Esophagus muscularis mucosa (tissue), 4 donors: Measurements from ENCODE around the gene CYTH3. TPM values are rescaled to one million over a fixed set of nuclear protein-coding genes. Genes with fewer than 3 reads are reported as not detected.

Experiments used
- DNase-seq: peaks from one replicate; pipeline ENCODE4 v3.0.0-alpha.2; 2017; ENCODE audit errors: extremely low spot score
- H3K27ac ChIP-seq, 4 donors: fragments of 200-600 bp; sonication (generic); replicated peaks in 1 of 4; 1 replicate in 3 of 4; 2 replicates in 1 of 4; pipeline ENCODE4 v1.5.1; 2016 to 2019; ENCODE audit warnings: mild to moderate bottlenecking in 1 of 4
- H3K27me3 ChIP-seq, 4 donors: fragments of 200-600 bp; sonication (generic); one replicate each; pipeline versions ENCODE4 v1.5.1 to v1.6.0; 2016 to 2019
- H3K36me3 ChIP-seq, 4 donors: fragments of 200-600 bp; sonication (generic); one replicate each; pipeline ENCODE4 v1.5.1; 2016 to 2019
- H3K4me1 ChIP-seq, 4 donors: fragments of 200-600 bp; sonication (generic); one replicate each; pipeline ENCODE4 v1.5.1; 2016 to 2019
- H3K4me3 ChIP-seq, 4 donors: fragments of 200-600 bp; sonication (generic); 1 replicate in 2 of 4; 2 replicates in 2 of 4; pipeline ENCODE4 v1.5.1; 2016 to 2019; ENCODE audit warnings: mild to moderate bottlenecking in 4 of 4, moderate library complexity in 1 of 4
- H3K9me3 ChIP-seq, 4 donors: fragments of 200-600 bp; sonication (generic); 1 replicate in 3 of 4; 2 replicates in 1 of 4; pipeline ENCODE4 v1.5.1; 2016 to 2019
- CTCF ChIP-seq, 3 experiments: fragments of 200-600 bp in 2 of 3; fragments of 450-650 bp in 1 of 3; sonication (generic) in 2 of 3; IDR thresholded peaks; one replicate each; pipeline ENCODE4 v1.5.1; 2017 to 2019; ENCODE audit warnings: antibody characterized with exemption in 3 of 3, mild to moderate bottlenecking in 2 of 3, moderate library complexity in 1 of 3
- EP300 ChIP-seq: sonication (generic); formaldehyde crosslinking; IDR thresholded peaks from one replicate; pipeline ENCODE4 v1.6.1; 2017; ENCODE audit warnings: antibody characterized with exemption
- POLR2A ChIP-seq: fragments of 450-650 bp; IDR thresholded peaks from one replicate; pipeline ENCODE4 v1.6.1; 2017; ENCODE audit warnings: antibody characterized with exemption, moderate library complexity, mild to moderate bottlenecking, low read depth
- POLR2AphosphoS5 ChIP-seq, 2 donors: sonication (generic); formaldehyde crosslinking; IDR thresholded peaks; one replicate each; pipeline ENCODE4 v1.6.1; 2017; ENCODE audit warnings: antibody characterized with exemption in 2 of 2
- WGBS: methylation state at CpG from one replicate; pipeline ENCODE4 v1.1.5; 2018; 5-methylcytosine and 5-hydroxymethylcytosine counted together
- intact Hi-C: fragments of 100-400 bp; cut with DNase I; formaldehyde crosslinking; loops from one replicate; pipeline ENCODE4 v1.15.1; 2023
- total RNA-seq, 4 donors: library from RNA; depleted of rRNA; stranded (reverse); fragments of >200 nt; gene quantifications; one replicate each; pipeline versions ENCODE4 v1.1.0 to v1.2.1, GENCODE V29; 2016

CYTH3 gene
- total RNA-seq, 4 donors from 2014 or later: 32.0 to 64.6 (median 50.2) TPM

- DNase-seq: no peak
- WGBS: 84% methylated on average over 6 of the region's 7 CpGs
- Histone ChIP-seq H3K27me3 (no peaks in the 10 kb centered on the region), H3K36me3 (peaks cover 4 to 64% (median 47%) of the 10 kb centered on the region in 4 donors), H3K4me3 (no peak overlapping the region), H3K9me3 (no peaks in the 10 kb centered on the region), H3K4me1 (peaks cover 41 to 48% (median 46%) of the 10 kb centered on the region in 4 donors), H3K27ac (no peak overlapping the region)
- no peak for TF ChIP-seq POLR2AphosphoS5 (IDR thresholded peaks at IDR 0.05)
- no peak for TF ChIP-seq POLR2A
- no peak for TF ChIP-seq EP300
- no peak for TF ChIP-seq CTCF (IDR thresholded peaks at IDR 0.05)
- intact Hi-C loops: no loop called here
Measured at GRCh38 chr7:6164010-6164409, 108.4 kb downstream of the CYTH3 start.

- Histone ChIP-seq H3K4me1 (peaks cover 41 to 48% (median 45%) of the 10 kb centered on the region in 4 donors), H3K27ac (peak overlapping the region in 3 of 4 donors; percentile 68 to 71 (median 71)), H3K36me3 (peaks cover 4 to 64% (median 49%) of the 10 kb centered on the region in 4 donors), H3K4me3 (no peak overlapping the region), H3K27me3 (no peaks in the 10 kb centered on the region), H3K9me3 (no peaks in the 10 kb centered on the region)
- intact Hi-C loops: no loop called here
- no peak for DNase-seq
- WGBS: 98% methylated on average over 10 of the region's 17 CpGs
- TF ChIP-seq POLR2AphosphoS5 (IDR thresholded peaks at IDR 0.05): no peak
- TF ChIP-seq POLR2A: no peak
- TF ChIP-seq CTCF (IDR thresholded peaks at IDR 0.05): no peak
- TF ChIP-seq EP300: no peak
Measured at GRCh38 chr7:6163402-6163801, 109.0 kb downstream of the CYTH3 start.

- DNase-seq: no peak
- 91% methylated on average over 12 of the region's 18 CpGs for WGBS
- H3K27me3 ChIP-seq: no peaks in the 10 kb centered on the region
- TF ChIP-seq POLR2AphosphoS5 (IDR thresholded peaks at IDR 0.05): no peak
- no peak for TF ChIP-seq EP300
- TF ChIP-seq POLR2A: no peak
- TF ChIP-seq CTCF (IDR thresholded peaks at IDR 0.05): no peak
- intact Hi-C loops: no loop called here
- peaks cover 40 to 46% (median 42%) of the 10 kb centered on the region in 4 donors for H3K4me1 ChIP-seq
- no peaks in the 10 kb centered on the region for H3K9me3 ChIP-seq
- H3K36me3 ChIP-seq: peaks cover 5 to 68% (median 54%) of the 10 kb centered on the region in 4 donors
- peak overlapping the region; percentile 63 to 71 (median 70) for H3K27ac ChIP-seq
- no peak overlapping the region for H3K4me3 ChIP-seq
Measured at GRCh38 chr7:6162650-6163366, 109.6 kb downstream of the CYTH3 start.

- Histone ChIP-seq H3K4me3 (no peak overlapping the region), H3K36me3 (peaks cover 11 to 74% (median 59%) of the 10 kb centered on the region in 4 donors)
Measured at GRCh38 chr7:6162331-6162620, 110.1 kb downstream of the CYTH3 start.

More at GRCh38 chr7:6162331-6162620, 110.1 kb downstream of the CYTH3 start:
- no peaks in the 10 kb centered on the region for H3K9me3 ChIP-seq
- no peak for DNase-seq
- H3K27me3 ChIP-seq: no peaks in the 10 kb centered on the region
- intact Hi-C loops: no loop called here
- TF ChIP-seq POLR2AphosphoS5 (IDR thresholded peaks at IDR 0.05) (peak; percentile 42 to 61), CTCF (IDR thresholded peaks at IDR 0.05) (no peak)
- peaks cover 34 to 41% (median 37%) of the 10 kb centered on the region in 4 donors for H3K4me1 ChIP-seq
- WGBS: 37% methylated on average over 8 of the region's 8 CpGs
- H3K27ac ChIP-seq: peak overlapping the region; percentile 63 to 71 (median 70)
